OCI-LY1 (cell line): ENCODE results near the gene NME8.
A peak's percentile ranks its signal among the peaks of the same experiment; 100 is the strongest.

Source experiments
- H2AFZ ChIP-seq: fragments of 200-600 bp; sonication (generic), shearing (Covaris generic); 2 replicates; pipeline ENCODE4 v1.6.0; 2014; ENCODE audit warnings: antibody characterized with exemption, mild to moderate bottlenecking, low read length
- H3F3A ChIP-seq: fragments of 200-600 bp; sonication (generic), shearing (Covaris generic); 2 replicates; pipeline ENCODE4 v1.6.0; 2014; ENCODE audit warnings: mild to moderate bottlenecking, antibody characterized with exemption, low read length, moderate library complexity; ENCODE audit not compliant: insufficient read depth
- H3K27ac ChIP-seq: fragments of 200-600 bp; sonication (generic); 2 replicates; pipeline ENCODE4 v1.5.1; 2014; ENCODE audit warnings: low read length, mixed run types, mild to moderate bottlenecking, low read depth; ENCODE audit not compliant: poor library complexity, severe bottlenecking
- H3K27me3 ChIP-seq: fragments of 200-600 bp; sonication (generic); 2 replicates; pipeline ENCODE4 v1.6.0; 2014; ENCODE audit warnings: antibody characterized with exemption, mild to moderate bottlenecking, low read length, moderate library complexity; ENCODE audit not compliant: insufficient read depth
- H3K36me3 ChIP-seq: fragments of 200-600 bp; sonication (generic); 2 replicates; pipeline ENCODE4 v1.6.1; 2014; ENCODE audit warnings: mild to moderate bottlenecking, antibody characterized with exemption, low read length, moderate library complexity, mixed read lengths; ENCODE audit not compliant: insufficient read depth
- H3K4me1 ChIP-seq: fragments of 200-600 bp; sonication (generic); 2 replicates; pipeline ENCODE4 v1.5.1; 2014; ENCODE audit warnings: mild to moderate bottlenecking, low read length, moderate library complexity; ENCODE audit not compliant: insufficient read depth, severe bottlenecking
- H3K4me2 ChIP-seq: fragments of 200-600 bp; sonication (generic), shearing (Covaris generic); 2 replicates; pipeline ENCODE4 v1.6.1; 2014; ENCODE audit warnings: low read length
- H3K4me3 ChIP-seq: fragments of 200-600 bp; sonication (generic); 2 replicates; pipeline ENCODE4 v1.5.1; 2014; ENCODE audit warnings: low read length, low read depth, mild to moderate bottlenecking, mixed read lengths; ENCODE audit not compliant: poor library complexity, severe bottlenecking
- H3K79me2 ChIP-seq: fragments of 200-600 bp; shearing (Covaris generic); 2 replicates; pipeline ENCODE4 v1.6.1; 2016; ENCODE audit warnings: mixed run types, low read length, mixed read lengths; ENCODE audit not compliant: insufficient read depth
- H3K9ac ChIP-seq: fragments of 200-600 bp; sonication (generic), shearing (Covaris generic); 2 replicates; pipeline ENCODE4 v1.6.1; 2014; ENCODE audit warnings: mild to moderate bottlenecking, low read length, mixed read lengths
- H3K9me2 ChIP-seq: fragments of 200-600 bp; sonication (generic), shearing (Covaris generic); 2 replicates; pipeline ENCODE4 v1.6.1; 2014; ENCODE audit warnings: low read depth, mild to moderate bottlenecking, low read length, mixed read lengths
- H3K9me3 ChIP-seq: fragments of 200-600 bp; shearing (Covaris generic); 2 replicates; pipeline ENCODE4 v1.6.1; 2014; ENCODE audit warnings: low read length, mixed read lengths
- H4K20me1 ChIP-seq: fragments of 200-600 bp; sonication (generic), shearing (Covaris generic); 2 replicates; pipeline ENCODE4 v1.6.0; 2016; ENCODE audit warnings: mild to moderate bottlenecking, low read length; ENCODE audit not compliant: insufficient read depth
- CTCF ChIP-seq: fragments of 200-600 bp; sonication (generic), shearing (Covaris generic); IDR thresholded peaks from 2 replicates; pipeline ENCODE4 v1.5.1; 2017; ENCODE audit warnings: mild to moderate bottlenecking, antibody characterized with exemption, low read length, moderate library complexity, mixed read lengths
- EZH2 ChIP-seq: fragments of 200-600 bp; sonication (generic), shearing (Covaris generic); IDR thresholded peaks from 2 replicates; pipeline ENCODE4 v1.8.0; 2017; ENCODE audit warnings: borderline replicate concordance, mixed run types, mild to moderate bottlenecking, antibody characterized with exemption, low read length, moderate library complexity, mixed read lengths

Gene NME8

DNA sequence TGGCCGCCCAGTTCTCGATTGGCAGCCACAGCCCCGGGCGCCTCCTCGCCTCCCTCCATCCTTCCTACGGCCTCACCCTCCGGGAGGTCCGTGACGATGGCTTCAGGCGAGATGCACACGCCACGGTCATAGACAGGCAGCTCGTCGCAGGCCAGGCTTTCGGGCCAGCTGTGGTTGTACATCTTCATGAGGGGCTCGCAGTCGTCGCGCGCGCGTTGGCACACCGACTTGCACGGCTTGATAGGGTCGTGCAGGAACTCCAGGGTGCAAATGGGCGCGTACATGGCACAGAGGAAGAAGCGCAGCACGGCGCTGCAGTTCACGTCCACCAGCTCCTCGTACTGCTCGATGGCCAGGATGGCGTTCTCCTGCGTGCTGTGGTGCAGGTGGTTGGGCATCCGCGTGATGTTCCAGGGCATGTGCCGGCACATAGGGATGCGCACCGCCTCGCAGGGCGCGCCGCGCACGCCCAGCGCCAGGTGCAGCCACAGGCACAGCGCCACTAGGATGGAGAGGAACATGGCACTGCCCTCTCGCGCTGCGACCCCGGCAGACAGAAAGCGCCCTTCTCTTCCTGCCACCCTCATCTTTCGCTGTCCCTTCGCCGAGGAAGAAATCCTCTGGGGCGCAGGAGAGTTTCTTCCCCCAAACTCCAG lies 67.7 kb downstream of the NME8 start:
- Histone ChIP-seq H3K4me2 (no peak overlapping the region), H3K9me3 (no peaks in the 10 kb centered on the region), H3K36me3 (no peaks in the 10 kb centered on the region), H3K27me3 (no peaks in the 10 kb centered on the region), H3K79me2 (no peaks in the 10 kb centered on the region), H3K27ac (no peak overlapping the region), H3K9me2 (no peaks in the 10 kb centered on the region), H3K4me3 (no peak overlapping the region), H3K4me1 (no peaks in the 10 kb centered on the region), H3K9ac (no peak overlapping the region), H4K20me1 (no peaks in the 10 kb centered on the region), H3F3A (no peaks in the 10 kb centered on the region), H2AFZ (no peak overlapping the region)
- TF ChIP-seq EZH2 (no peak), CTCF (no peak)

DNA sequence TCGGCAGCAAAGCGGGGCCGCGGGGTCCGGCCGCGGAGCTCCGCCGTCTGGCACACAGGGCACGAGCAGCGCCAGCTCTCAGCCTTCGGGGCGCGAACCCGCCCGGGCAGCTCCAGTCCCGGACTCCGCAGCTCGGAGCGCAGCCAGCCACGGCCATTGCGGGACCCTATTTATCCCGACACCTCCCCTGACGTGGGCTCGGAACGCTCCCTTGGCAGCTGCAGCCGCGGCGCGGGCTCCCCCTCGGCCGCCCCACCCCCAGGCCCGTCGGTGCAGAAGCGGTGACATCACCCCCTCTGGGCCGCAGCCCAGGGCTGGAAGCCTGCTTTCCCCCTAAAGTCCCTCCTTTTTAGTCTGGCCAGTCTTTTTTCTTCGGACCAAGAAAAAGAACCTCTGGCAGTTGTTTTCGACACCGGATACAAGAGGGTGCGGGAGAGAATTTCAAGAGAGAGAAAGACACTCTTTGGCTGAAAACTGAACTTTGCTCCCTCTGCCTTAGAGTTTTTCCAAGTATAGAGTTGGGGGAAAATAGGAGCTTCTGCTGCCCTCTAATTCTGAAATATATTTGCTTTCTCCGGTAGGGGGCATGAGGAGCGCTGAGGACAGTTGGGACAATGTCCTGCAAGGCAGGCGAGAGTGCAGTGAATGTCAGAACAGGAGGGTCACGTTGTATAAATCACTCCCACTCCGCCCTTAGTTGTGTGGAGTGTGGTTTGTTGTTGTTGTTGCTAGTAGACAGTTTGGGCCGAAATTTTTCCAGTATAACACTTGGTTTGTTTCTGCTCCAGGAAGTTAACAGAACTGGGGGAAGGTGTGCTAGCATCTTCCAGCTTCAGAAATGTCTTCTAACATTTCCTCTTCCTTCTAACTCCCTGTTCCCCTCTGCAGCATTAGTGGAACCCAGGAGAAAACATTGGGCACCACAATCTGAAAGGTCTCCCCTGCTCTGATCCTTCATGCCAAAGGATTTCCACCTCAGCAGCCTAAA lies 68.6 kb downstream of the NME8 start, which contains the start of gene SFRP4:
TSS of gene SFRP4 (minus strand) at position 145 of the 988 bp plus-strand sequence. CDS start 280 bp downstream, outside the sequence.
- no peak within 1 kb of the TSS for H2AFZ ChIP-seq
- no peak within 1 kb of the TSS for H3K9ac ChIP-seq
- H3K36me3 ChIP-seq, result no peaks in the 10 kb centered on the region
- no peaks in the 10 kb centered on the region for H4K20me1 ChIP-seq
- no peaks in the 10 kb centered on the region for H3K9me2 ChIP-seq
- no peaks in the 10 kb centered on the region for H3K9me3 ChIP-seq
- no peak within 1 kb of the TSS for H3K4me3 ChIP-seq
- H3K79me2 ChIP-seq, result no peaks in the 10 kb centered on the region
- H3K27ac ChIP-seq, result no peak within 1 kb of the TSS
- H3K4me2 ChIP-seq, result no peak within 1 kb of the TSS
- H3K27me3 ChIP-seq, result no peaks in the 10 kb centered on the region
- no peaks in the 10 kb centered on the region for H3K4me1 ChIP-seq
- TF ChIP-seq EZH2 (no peak), CTCF (peak; percentile 74)
- H3F3A ChIP-seq, result no peaks in the 10 kb centered on the region

DNA sequence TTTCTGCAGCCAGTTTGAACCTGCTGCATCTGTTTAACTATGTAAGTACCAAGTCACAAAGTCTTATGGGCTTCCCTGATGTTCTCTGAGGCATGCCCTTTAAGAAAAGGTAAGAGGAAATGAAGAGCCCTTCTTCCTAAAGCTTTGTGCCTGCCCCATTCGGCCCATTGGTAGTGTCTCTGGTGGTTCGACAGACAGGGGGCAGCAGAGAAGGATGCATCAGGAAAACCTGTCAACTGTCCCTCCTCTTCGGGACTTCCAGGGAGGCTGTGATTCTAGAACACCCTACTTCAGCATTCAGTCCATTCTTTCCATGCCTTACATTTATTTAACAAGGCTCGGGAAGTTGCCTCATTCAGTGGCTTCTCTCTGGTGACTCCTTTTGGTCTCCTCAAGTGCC lies 70.1 kb downstream of the NME8 start:
- H3K9me2 ChIP-seq, result no peaks in the 10 kb centered on the region
- TF ChIP-seq CTCF (no peak), EZH2 (no peak)
- no peaks in the 10 kb centered on the region for H3K79me2 ChIP-seq
- no peak overlapping the region for H2AFZ ChIP-seq
- H3K36me3 ChIP-seq, result no peaks in the 10 kb centered on the region
- H3K4me1 ChIP-seq, result no peaks in the 10 kb centered on the region
- no peaks in the 10 kb centered on the region for H3K27me3 ChIP-seq
- H3K9ac ChIP-seq, result no peak overlapping the region
- H4K20me1 ChIP-seq, result no peaks in the 10 kb centered on the region
- H3K4me3 ChIP-seq, result no peak overlapping the region
- no peak overlapping the region for H3K27ac ChIP-seq
- no peaks in the 10 kb centered on the region for H3K9me3 ChIP-seq
- H3F3A ChIP-seq, result no peaks in the 10 kb centered on the region
- H3K4me2 ChIP-seq, result no peak overlapping the region
